ENCODE measurements around the gene MMP19.

GRCh38 chr12:55840581-55841351 is 2.0 kb downstream of the MMP19 start:
- no peak for TF ChIP-seq POLR2A (IDR thresholded peaks at IDR 0.05)
- TF ChIP-seq CTCF (IDR thresholded peaks at IDR 0.05 in 8 of 11, conservative IDR thresholded peaks at IDR 0.05 in 3 of 11): no peak

Measured in spleen (tissue), 7 donors.